Activated CD8-positive, alpha-beta memory T cell treated with anti-CD3 and anti-CD28 coated beads for 36 hours (primary cell): Measurements from ENCODE around the gene TTC38. TPM values are rescaled to one million over a fixed set of nuclear protein-coding genes. Genes with fewer than 3 reads are reported as not detected.

ENCODE experiments used
- CTCF ChIA-PET: fragments of 350-600 bp; sonication (Branson Sonifier 250); formaldehyde crosslinking; loops from one replicate; lab custom pipeline; 2021; ENCODE audit warnings: antibody characterized with exemption; lab: Charles Lee
- POLR2A ChIA-PET: fragments of 350-600 bp; sonication (Branson Sonifier 250); formaldehyde crosslinking; loops from one replicate; lab custom pipeline; 2021; ENCODE audit warnings: antibody characterized with exemption; lab: Charles Lee
- total RNA-seq, 2 experiments: library from RNA; stranded (reverse); gene quantifications; one replicate each; pipeline ENCODE4 v1.2.3, GENCODE V29; 2021

The TTC38 gene
- total RNA-seq, 2 experiments from 2014 or later, result 20.8 to 22.7 TPM

GRCh38 chr22:46289244-46289891 is 21.6 kb downstream of the TTC38 start:
- POLR2A ChIA-PET, result no interaction called here
- CTCF ChIA-PET, result interaction anchor here (0.8 to 1.4 kb wide), 3 partner anchors 12 to 172 kb away, joined by 3 to 4 read pairs (median 4); no protein-coding TSS in a partner anchor

- POLR2A ChIA-PET, result interaction anchor here (0.6 kb wide), 1 partner anchor 1494 kb away, joined by 9 read pairs; no protein-coding TSS in a partner anchor
Observed at GRCh38 chr22:46290121-46290842, 22.5 kb downstream of the TTC38 start.

GRCh38 chr22:46290843-46291785 is 23.3 kb downstream of the TTC38 start:
- ChIA-PET POLR2A (no interaction called here), CTCF (interaction anchor here (0.7 kb wide), 1 partner anchor 251 kb away, joined by 3 read pairs; no protein-coding TSS in a partner anchor)

More at GRCh38 chr22:46290121-46290842, 22.5 kb downstream of the TTC38 start:
- CTCF ChIA-PET, result no interaction called here

- ChIA-PET CTCF (no interaction called here), POLR2A (no interaction called here)
Observed at GRCh38 chr22:46292173-46292572, 24.4 kb downstream of the TTC38 start.

- ChIA-PET CTCF (no interaction called here), POLR2A (no interaction called here)
Observed at GRCh38 chr22:46292732-46293131, 24.9 kb downstream of the TTC38 start.

- CTCF ChIA-PET, result no interaction called here
- POLR2A ChIA-PET, result interaction anchor here (0.7 kb wide), 1 partner anchor 12 kb away, joined by 5 read pairs; no protein-coding TSS in a partner anchor
Observed at GRCh38 chr22:46293577-46294260, 25.9 kb downstream of the TTC38 start.

- POLR2A ChIA-PET, result interaction anchor here (2.4 kb wide), 1 partner anchor 41 kb away, joined by 8 read pairs; the partner anchor contains the start of gene TRMU
- CTCF ChIA-PET, result no interaction called here
Observed at GRCh38 chr22:46294784-46295183, 27.0 kb downstream of the TTC38 start.

- ChIA-PET CTCF (interaction anchor here (0.9 to 1.6 kb wide), 5 partner anchors 9 to 289 kb away, joined by 3 to 9 read pairs (median 4); partner anchors contain the start of gene CDPF1), POLR2A (interaction anchor here (0.6 to 2.4 kb wide), 4 partner anchors 9 to 46 kb away, joined by 3 to 8 read pairs (median 3); partner anchors contain the start of genes CDPF1 and TRMU)
Observed at GRCh38 chr22:46295277-46295971, 27.6 kb downstream of the TTC38 start.

GRCh38 chr22:46296257-46297150 is 28.7 kb downstream of the TTC38 start, which contains the start of gene GTSE1:
TSS of gene GTSE1 (plus strand) at chr22:46296870. CDS start at chr22:46297401, 531 bp downstream.
- ChIA-PET POLR2A (interaction anchor here (0.6 to 2.4 kb wide), 10 partner anchors 10 to 179 kb away, joined by 3 to 8 read pairs (median 3); partner anchors contain the start of genes CDPF1 and TRMU), CTCF (interaction anchor here (0.9 to 1.6 kb wide), 5 partner anchors 8 to 290 kb away, joined by 3 to 9 read pairs (median 4); partner anchors contain the start of gene CDPF1)

- ChIA-PET CTCF (no interaction called here), POLR2A (interaction anchor here (0.9 to 1.2 kb wide), 2 partner anchors 131 to 180 kb away, joined by 3 read pairs; no protein-coding TSS in a partner anchor)
Observed at GRCh38 chr22:46297151-46297812, 29.5 kb downstream of the TTC38 start.

- POLR2A ChIA-PET, result no interaction called here
- CTCF ChIA-PET, result interaction anchor here (0.8 kb wide), 1 partner anchor 182 kb away, joined by 5 read pairs; no protein-coding TSS in a partner anchor
Observed at GRCh38 chr22:46299101-46299500, 31.3 kb downstream of the TTC38 start.

- POLR2A ChIA-PET, result no interaction called here
- CTCF ChIA-PET, result no interaction called here
Observed at GRCh38 chr22:46300491-46300890, 32.7 kb downstream of the TTC38 start.

GRCh38 chr22:46303347-46303965 is 35.6 kb downstream of the TTC38 start:
- POLR2A ChIA-PET, result interaction anchor here (0.6 kb wide), 1 partner anchor 246 kb away, joined by 6 read pairs; no protein-coding TSS in a partner anchor
- CTCF ChIA-PET, result interaction anchor here (0.6 to 1.0 kb wide), 2 partner anchors 29 to 309 kb away, joined by 3 read pairs; no protein-coding TSS in a partner anchor

GRCh38 chr22:46308283-46308988 is 40.6 kb downstream of the TTC38 start:
- POLR2A ChIA-PET, result no interaction called here
- CTCF ChIA-PET, result no interaction called here
